Endothelial cell of umbilical vein (primary cell): Measurements from ENCODE around the gene PIGM. TPM values are rescaled to one million over a fixed set of nuclear protein-coding genes. Genes with fewer than 3 reads are reported as not detected.

ENCODE experiments used
- BruUV-seq: library from RNA; stranded (reverse); fragments of 400-500 nt; replicated peaks from 2 replicates; lab custom pipeline; 2021; lab: Mats Ljungman, UMichigan
- CTCF ChIA-PET: fragments of 300-600, 350-600 bp; sonication (Branson Sonifier 250); formaldehyde crosslinking; loops from one replicate; lab custom pipeline; 2021; ENCODE audit warnings: antibody characterized with exemption, inconsistent platforms; lab: Charles Lee
- POLR2A ChIA-PET: fragments of 300-600, 350-600 bp; sonication (Branson Sonifier 250); formaldehyde crosslinking; loops from one replicate; lab custom pipeline; 2021; ENCODE audit warnings: antibody characterized with exemption, inconsistent platforms; lab: Charles Lee
- DNase-seq: peaks from one replicate; pipeline ENCODE4 v3.0.0-alpha.2; 2011; ENCODE audit warnings: low read depth, low spot score
- FAIRE-seq: peaks from 2 replicates; lab custom pipeline; 2011; peaks lifted over from hg19 to GRCh38; lab: Jason Lieb, UNC
- H2AFZ ChIP-seq: 2 replicates; pipeline ENCODE4 v1.6.0; 2012; ENCODE audit warnings: low read depth, low read length, control low read depth, inconsistent platforms
- H3K27ac ChIP-seq: 2 replicates; pipeline ENCODE4 v1.5.1; 2011; ENCODE audit warnings: low read depth, mild to moderate bottlenecking, control low read depth, low read length, moderate library complexity; ENCODE audit not compliant: insufficient read depth
- H3K27me3 ChIP-seq, 2 experiments: 2 replicates each; pipeline versions ENCODE4 v1.6.0 to v1.6.1; 2011; ENCODE audit warnings: low read length in 2 of 2, mixed read lengths in 1 of 2; ENCODE audit not compliant: control insufficient read depth in 2 of 2, insufficient read depth in 2 of 2
- H3K36me3 ChIP-seq, 2 experiments: 2 replicates in 1 of 2; 3 replicates in 1 of 2; pipeline ENCODE4 v1.5.1; 2011; ENCODE audit warnings: low read length in 2 of 2, mild to moderate bottlenecking in 1 of 2, moderate library complexity in 1 of 2; ENCODE audit not compliant: control insufficient read depth in 2 of 2, insufficient read depth in 2 of 2; ENCODE audit errors: extremely low read depth in 1 of 2
- H3K4me1 ChIP-seq: 3 replicates; pipeline ENCODE4 v1.5.1; 2011; ENCODE audit warnings: mild to moderate bottlenecking, low read length; ENCODE audit not compliant: control insufficient read depth, insufficient read depth; ENCODE audit errors: extremely low read depth
- H3K4me2 ChIP-seq: 2 replicates; pipeline ENCODE4 v1.6.1; 2011; ENCODE audit warnings: low read length, control low read depth, mixed read lengths; ENCODE audit not compliant: insufficient read depth
- H3K4me3 ChIP-seq, 3 experiments: fragments of 200-600 bp in 1 of 3; sonication (generic), shearing (Covaris generic) in 1 of 3; replicated peaks in 1 of 3; 2 replicates each; pipeline ENCODE4 v1.5.1; 2011 to 2016; ENCODE audit warnings: control low read depth in 3 of 3, low read length in 3 of 3, mild to moderate bottlenecking in 2 of 3, inconsistent platforms in 1 of 3, low read depth in 1 of 3, moderate library complexity in 1 of 3; ENCODE audit not compliant: insufficient read depth in 1 of 3
- H3K79me2 ChIP-seq: 2 replicates; pipeline ENCODE4 v1.6.0; 2012; ENCODE audit warnings: low read length, inconsistent platforms; ENCODE audit not compliant: control insufficient read depth, insufficient read depth
- H3K9ac ChIP-seq: replicated peaks from 2 replicates; pipeline ENCODE3; 2011; ENCODE audit warnings: low read length, control low read depth; ENCODE audit not compliant: insufficient read depth; ENCODE audit errors: extremely low read depth
- H3K9me1 ChIP-seq: replicated peaks from 3 replicates; pipeline ENCODE4 v1.6.0; 2011; ENCODE audit warnings: mild to moderate bottlenecking, low read length; ENCODE audit not compliant: control insufficient read depth, insufficient read depth; ENCODE audit errors: extremely low read depth
- H3K9me3 ChIP-seq: replicated peaks from 2 replicates; pipeline ENCODE4 v1.5.1; 2012; ENCODE audit warnings: low read length, inconsistent platforms; ENCODE audit not compliant: control insufficient read depth, insufficient read depth
- H4K20me1 ChIP-seq: replicated peaks from 2 replicates; pipeline ENCODE3; 2011; ENCODE audit warnings: mild to moderate bottlenecking, low read length; ENCODE audit not compliant: control insufficient read depth, insufficient read depth; ENCODE audit errors: extremely low read depth
- CTCF ChIP-seq, 2 donors: IDR thresholded peaks; 1 replicate in 1 of 2; 2 replicates in 1 of 2; pipeline ENCODE4 v1.5.1; 2011; ENCODE audit warnings: low read length in 2 of 2, mild to moderate bottlenecking in 2 of 2, moderate library complexity in 2 of 2, control low read depth in 1 of 2, inconsistent platforms in 1 of 2, low read depth in 1 of 2; ENCODE audit not compliant: insufficient read depth in 1 of 2; ENCODE audit errors: extremely low read depth in 1 of 2
- EZH2 ChIP-seq: IDR thresholded peaks from 2 replicates; pipeline ENCODE4 v1.6.1; 2012; ENCODE audit warnings: borderline replicate concordance, low read depth, mild to moderate bottlenecking, moderate library complexity, low read length, inconsistent platforms; ENCODE audit not compliant: severe bottlenecking
- FOS ChIP-seq: IDR thresholded peaks from 2 replicates; pipeline ENCODE4 v1.6.1; 2011; ENCODE audit warnings: mild to moderate bottlenecking, low read length, moderate library complexity, borderline replicate concordance; ENCODE audit not compliant: insufficient read depth
- GATA2 ChIP-seq: IDR thresholded peaks from 2 replicates; pipeline ENCODE4 v1.7.0; 2011; ENCODE audit warnings: low read depth, mild to moderate bottlenecking, moderate library complexity, mixed read lengths, low read length; ENCODE audit not compliant: insufficient read length, insufficient read depth
- JUN ChIP-seq: IDR thresholded peaks from 2 replicates; pipeline ENCODE4 v1.6.1; 2011; ENCODE audit warnings: borderline replicate concordance, low read depth; ENCODE audit not compliant: insufficient read length, insufficient read depth
- MYC ChIP-seq: IDR thresholded peaks from one replicate; pipeline ENCODE4 v1.6.1; 2011; ENCODE audit warnings: mild to moderate bottlenecking, low read depth, low read length
- POLR2A ChIP-seq: IDR thresholded peaks from 2 replicates; pipeline ENCODE4 v1.6.1; 2012; ENCODE audit warnings: low read depth, mild to moderate bottlenecking, control low read depth, low read length
- POLR2AphosphoS5 ChIP-seq: IDR thresholded peaks from 2 replicates; pipeline ENCODE4 v1.6.1; 2012; ENCODE audit warnings: low read depth, mild to moderate bottlenecking, control low read depth, low read length, moderate library complexity; ENCODE audit not compliant: insufficient read depth
- dilution Hi-C: fragments of 300-500 bp; cut with MboI; formaldehyde crosslinking; loops from one replicate; pipeline ENCODE4 v1.15.0; 2019; ENCODE audit warnings: low sequenced_read_pairs; ENCODE audit not compliant: extremely low pct_ligation_motif_present
- intact Hi-C: fragments of 100-400 bp; cut with micrococcal nuclease; formaldehyde crosslinking; loops from one replicate; pipeline ENCODE4 v1.10.0; 2022
- polyA plus RNA-seq, 4 experiments: library from polyadenylated mRNA; depleted of rRNA in 3 of 4; stranded (reverse) in 3 of 4; unstranded in 1 of 4; fragments of >200 nt; gene quantifications; 2 replicates each; pipeline versions ENCODE4 v1.2.1 to v1.2.3, GENCODE V29; 2011 to 2012; ENCODE audit warnings: missing spikeins in 1 of 4
- total RNA-seq: library from RNA; stranded (reverse); gene quantifications from 2 replicates; pipeline ENCODE4 v1.2.3, GENCODE V29; 2021
- TF ChIP-seq, protein P1 (sequence below): IDR thresholded peaks from 2 replicates; pipeline ENCODE4 v1.6.1; 2011; ENCODE audit not compliant: insufficient read depth, insufficient read length

PIGM gene
- total and polyA plus RNA-seq, 2 donors (not counting 3 experiments of a cell fraction or from before 2014, with no cell fraction given), result 3.4 to 5.4 TPM

DNA sequence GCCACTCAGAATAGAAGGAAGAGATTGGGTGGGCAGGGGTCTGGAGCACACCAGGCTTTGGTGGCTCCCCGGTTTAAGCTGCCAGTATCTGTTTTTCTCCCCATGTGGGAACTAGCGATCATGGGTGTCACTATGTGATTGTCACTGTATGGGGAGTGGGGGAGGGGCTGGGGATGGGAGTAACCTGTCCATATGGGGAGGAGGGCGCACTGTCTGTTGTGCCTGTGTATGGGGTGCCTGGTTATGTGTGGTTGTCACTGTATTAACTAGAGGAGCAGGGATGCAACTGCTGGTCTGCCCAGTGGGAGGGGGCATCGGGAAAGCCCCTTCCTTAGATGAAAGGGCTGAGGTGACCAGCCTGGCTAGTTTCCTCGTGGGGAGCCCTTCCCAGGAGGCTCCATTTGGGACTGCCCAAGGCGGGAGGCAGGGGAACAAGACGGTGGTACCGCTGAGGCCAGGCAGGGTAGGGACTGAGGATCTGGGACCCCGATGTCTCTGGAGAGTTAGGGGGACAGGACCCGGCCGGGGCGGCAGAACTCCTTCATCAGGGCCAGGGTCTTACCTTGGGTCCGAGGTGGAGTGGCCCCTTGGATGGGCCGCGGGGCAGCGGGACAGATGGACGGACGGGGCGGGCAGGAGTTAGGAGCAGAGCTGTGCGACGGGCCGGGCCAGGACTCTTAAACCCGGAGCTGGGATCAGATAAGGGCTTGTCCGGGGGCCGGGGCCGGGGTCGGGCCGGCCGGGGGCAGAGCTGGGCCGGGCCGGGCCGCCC is 37.9 kb upstream of the PIGM start, which contains the start of gene KCNJ10:
Gene KCNJ10, minus strand, starts transcription at position 701 of the 772 bp plus-strand sequence. CDS start 27,628 bp downstream, outside the sequence.
- no peak within 1 kb of the TSS for H3K27ac ChIP-seq
- TF ChIP-seq MYC, result no peak
- TF ChIP-seq POLR2AphosphoS5, result no peak
- no peak for TF ChIP-seq GATA2
- TF ChIP-seq JUN, result no peak
- TF ChIP-seq EZH2, result no peak
- TF ChIP-seq FOS, result no peak
- no peak for TF ChIP-seq POLR2A
- no peak for TF ChIP-seq CTCF (IDR thresholded peaks at IDR 0.05; ENCODE audit: extremely low read depth in 1 of 2, insufficient read depth in 1 of 2, low read depth in 1 of 2, low read length in 2 of 2)
- TF ChIP-seq, protein P1, sequence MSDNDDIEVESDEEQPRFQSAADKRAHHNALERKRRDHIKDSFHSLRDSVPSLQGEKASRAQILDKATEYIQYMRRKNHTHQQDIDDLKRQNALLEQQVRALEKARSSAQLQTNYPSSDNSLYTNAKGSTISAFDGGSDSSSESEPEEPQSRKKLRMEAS, result no peak
- dilution Hi-C loops, result no loop called here
- no peaks in the 10 kb centered on the region for H3K36me3 ChIP-seq
- no peaks in the 10 kb centered on the region for H3K79me2 ChIP-seq
- peaks cover 23 to 27% of the 10 kb centered on the region in 2 experiments for H3K27me3 ChIP-seq
- ChIA-PET CTCF (interaction anchor here (0.8 to 5.8 kb wide), 6 partner anchors 9 to 62 kb away, joined by 3 to 37 read pairs (median 6); partner anchors contain the start of gene IGSF8), POLR2A (no interaction called here)
- BruUV-seq, result no TSS peak
- H3K4me2 ChIP-seq, result peak within 1 kb of the TSS; percentile 78
- no peaks in the 10 kb centered on the region for H4K20me1 ChIP-seq
- H2AFZ ChIP-seq, result peak within 1 kb of the TSS; percentile 99
- DNase-seq (no peak), FAIRE-seq (no peak)
- no peaks in the 10 kb centered on the region for H3K9me1 ChIP-seq
- H3K4me3 ChIP-seq, result peak within 1 kb of the TSS; percentile 31 to 69 (median 45)
- no peak within 1 kb of the TSS for H3K9ac ChIP-seq
- no peaks in the 10 kb centered on the region for H3K9me3 ChIP-seq
- H3K4me1 ChIP-seq, result peaks cover 7% of the 10 kb centered on the region
- intact Hi-C loops, result no loop called here
